ENCODE results near the gene TVP23A.
"Not testable (repeated sequence)": the region's sequence is repeated elsewhere in the genome, so short reads cannot be mapped to it uniquely, and the experiment has no call there.

The TVP23A gene

GRCh38 chr16:10743610-10744369 lies 74.8 kb downstream of the TVP23A start, which contains the start of gene NUBP1:
Gene NUBP1, plus strand, starts transcription at chr16:10743842. Its CDS starts 22 bp downstream, at chr16:10743864.
- peaks cover 14% of the 10 kb centered on the region for H3K4me1 ChIP-seq (ENCODE audit: control insufficient read depth, insufficient read depth, low read length)
- peak within 1 kb of the TSS; percentile 85 for H3K4me3 ChIP-seq (ENCODE audit: low read length)
- H3K9me3 ChIP-seq (ENCODE audit: control insufficient read depth, low read length): no peaks in the 10 kb centered on the region
- peak; percentile 99 for DNase-seq (ENCODE audit: low read depth)
- H3K9ac ChIP-seq (ENCODE audit: low read length): peak within 1 kb of the TSS; percentile 95
- H3K36me3 ChIP-seq (ENCODE audit: control insufficient read depth, insufficient read depth, low read length, severe bottlenecking): no peaks in the 10 kb centered on the region
- H3K27me3 ChIP-seq (replicated peaks; ENCODE audit: control insufficient read depth, insufficient read depth, low read length): no peaks in the 10 kb centered on the region

GRCh38 chr16:10743227-10743609 lies 75.4 kb downstream of the TVP23A start:
- no peaks in the 10 kb centered on the region for H3K36me3 ChIP-seq (ENCODE audit: control insufficient read depth, insufficient read depth, low read length, severe bottlenecking)
- H3K9ac ChIP-seq (ENCODE audit: low read length): peak overlapping the region; percentile 95
- peak overlapping the region; percentile 85 for H3K4me3 ChIP-seq (ENCODE audit: low read length)
- no peaks in the 10 kb centered on the region for H3K9me3 ChIP-seq (ENCODE audit: control insufficient read depth, low read length)
- peaks cover 17% of the 10 kb centered on the region for H3K4me1 ChIP-seq (ENCODE audit: control insufficient read depth, insufficient read depth, low read length)
- H3K27me3 ChIP-seq (replicated peaks; ENCODE audit: control insufficient read depth, insufficient read depth, low read length): no peaks in the 10 kb centered on the region
- DNase-seq (ENCODE audit: low read depth): no peak

- H3K9ac ChIP-seq (ENCODE audit: low read length): no peak overlapping the region
- peaks cover 28% of the 10 kb centered on the region for H3K4me1 ChIP-seq (ENCODE audit: control insufficient read depth, insufficient read depth, low read length)
- no peaks in the 10 kb centered on the region for H3K9me3 ChIP-seq (ENCODE audit: control insufficient read depth, low read length)
- H3K36me3 ChIP-seq (ENCODE audit: control insufficient read depth, insufficient read depth, low read length, severe bottlenecking): no peaks in the 10 kb centered on the region
- H3K27me3 ChIP-seq (replicated peaks; ENCODE audit: control insufficient read depth, insufficient read depth, low read length): no peaks in the 10 kb centered on the region
- no peak for DNase-seq (ENCODE audit: low read depth)
- no peak overlapping the region for H3K4me3 ChIP-seq (ENCODE audit: low read length)
Observed at GRCh38 chr16:10741844-10742243, 76.8 kb downstream of the TVP23A start.

GRCh38 chr16:10741249-10741648 lies 77.3 kb downstream of the TVP23A start:
- H3K4me1 ChIP-seq (ENCODE audit: control insufficient read depth, insufficient read depth, low read length): peaks cover 28% of the 10 kb centered on the region
- not testable (repeated sequence) for H3K9me3 ChIP-seq (ENCODE audit: control insufficient read depth, low read length); DNase-seq (ENCODE audit: low read depth); H3K4me3 ChIP-seq (ENCODE audit: low read length); H3K9ac ChIP-seq (ENCODE audit: low read length); H3K36me3 ChIP-seq (ENCODE audit: control insufficient read depth, insufficient read depth, low read length, severe bottlenecking); H3K27me3 ChIP-seq (replicated peaks; ENCODE audit: control insufficient read depth, insufficient read depth, low read length)

- no peaks in the 10 kb centered on the region for H3K9me3 ChIP-seq (ENCODE audit: control insufficient read depth, low read length)
- H3K4me3 ChIP-seq (ENCODE audit: low read length): no peak overlapping the region
- no peak for DNase-seq (ENCODE audit: low read depth)
- H3K4me1 ChIP-seq (ENCODE audit: control insufficient read depth, insufficient read depth, low read length): peaks cover 28% of the 10 kb centered on the region
- H3K27me3 ChIP-seq (replicated peaks; ENCODE audit: control insufficient read depth, insufficient read depth, low read length): no peaks in the 10 kb centered on the region
- no peak overlapping the region for H3K9ac ChIP-seq (ENCODE audit: low read length)
- H3K36me3 ChIP-seq (ENCODE audit: control insufficient read depth, insufficient read depth, low read length, severe bottlenecking): no peaks in the 10 kb centered on the region
Observed at GRCh38 chr16:10740845-10741208, 77.8 kb downstream of the TVP23A start.

- DNase-seq (ENCODE audit: low read depth): no peak
- no peak overlapping the region for H3K4me3 ChIP-seq (ENCODE audit: low read length)
- no peaks in the 10 kb centered on the region for H3K27me3 ChIP-seq (replicated peaks; ENCODE audit: control insufficient read depth, insufficient read depth, low read length)
- no peaks in the 10 kb centered on the region for H3K36me3 ChIP-seq (ENCODE audit: control insufficient read depth, insufficient read depth, low read length, severe bottlenecking)
- no peaks in the 10 kb centered on the region for H3K9me3 ChIP-seq (ENCODE audit: control insufficient read depth, low read length)
- peaks cover 28% of the 10 kb centered on the region for H3K4me1 ChIP-seq (ENCODE audit: control insufficient read depth, insufficient read depth, low read length)
- no peak overlapping the region for H3K9ac ChIP-seq (ENCODE audit: low read length)
Observed at GRCh38 chr16:10740000-10740844, 78.4 kb downstream of the TVP23A start.

- Histone ChIP-seq H3K4me1 (ENCODE audit: control insufficient read depth, insufficient read depth, low read length) (peaks cover 21% of the 10 kb centered on the region), H3K4me3 (ENCODE audit: low read length) (no peak overlapping the region), H3K9me3 (ENCODE audit: control insufficient read depth, low read length) (no peaks in the 10 kb centered on the region), H3K36me3 (ENCODE audit: control insufficient read depth, insufficient read depth, low read length, severe bottlenecking) (no peaks in the 10 kb centered on the region), H3K9ac (ENCODE audit: low read length) (peak overlapping the region; percentile 25), H3K27me3 (replicated peaks; ENCODE audit: control insufficient read depth, insufficient read depth, low read length) (no peaks in the 10 kb centered on the region)
- peak; percentile 59 for DNase-seq (ENCODE audit: low read depth)
Observed at GRCh38 chr16:10738231-10739077, 80.1 kb downstream of the TVP23A start.

- peaks cover 5% of the 10 kb centered on the region for H3K9me3 ChIP-seq (ENCODE audit: control insufficient read depth, low read length)
- H3K27me3 ChIP-seq (replicated peaks; ENCODE audit: control insufficient read depth, insufficient read depth, low read length): no peaks in the 10 kb centered on the region
- peak; percentile 83 for DNase-seq (ENCODE audit: low read depth)
- peak overlapping the region; percentile 25 for H3K9ac ChIP-seq (ENCODE audit: low read length)
- peaks cover 17% of the 10 kb centered on the region for H3K4me1 ChIP-seq (ENCODE audit: control insufficient read depth, insufficient read depth, low read length)
- H3K4me3 ChIP-seq (ENCODE audit: low read length): no peak overlapping the region
- H3K36me3 ChIP-seq (ENCODE audit: control insufficient read depth, insufficient read depth, low read length, severe bottlenecking): no peaks in the 10 kb centered on the region
Observed at GRCh38 chr16:10737068-10737625, 81.4 kb downstream of the TVP23A start.

GRCh38 chr16:10731790-10732189 lies 86.8 kb downstream of the TVP23A start:
- peaks cover 6% of the 10 kb centered on the region for H3K4me1 ChIP-seq (ENCODE audit: control insufficient read depth, insufficient read depth, low read length)
- no peak overlapping the region for H3K4me3 ChIP-seq (ENCODE audit: low read length)
- H3K9me3 ChIP-seq (ENCODE audit: control insufficient read depth, low read length): peaks cover 5% of the 10 kb centered on the region
- DNase-seq (ENCODE audit: low read depth): no peak
- H3K36me3 ChIP-seq (ENCODE audit: control insufficient read depth, insufficient read depth, low read length, severe bottlenecking): no peaks in the 10 kb centered on the region
- H3K27me3 ChIP-seq (replicated peaks; ENCODE audit: control insufficient read depth, insufficient read depth, low read length): no peaks in the 10 kb centered on the region
- no peak overlapping the region for H3K9ac ChIP-seq (ENCODE audit: low read length)

GRCh38 chr16:10729104-10730048 lies 89.2 kb downstream of the TVP23A start:
- no peak overlapping the region for H3K4me3 ChIP-seq (ENCODE audit: low read length)
- no peaks in the 10 kb centered on the region for H3K36me3 ChIP-seq (ENCODE audit: control insufficient read depth, insufficient read depth, low read length, severe bottlenecking)
- peaks cover 5% of the 10 kb centered on the region for H3K9me3 ChIP-seq (ENCODE audit: control insufficient read depth, low read length)
- H3K9ac ChIP-seq (ENCODE audit: low read length): no peak overlapping the region
- H3K4me1 ChIP-seq (ENCODE audit: control insufficient read depth, insufficient read depth, low read length): peaks cover 6% of the 10 kb centered on the region
- peak; percentile 69 for DNase-seq (ENCODE audit: low read depth)
- H3K27me3 ChIP-seq (replicated peaks; ENCODE audit: control insufficient read depth, insufficient read depth, low read length): no peaks in the 10 kb centered on the region
